K562 (cell line): ENCODE data around the gene LCE1E.

ENCODE experiments used
- ATF6 ChIP-seq: sonication (generic); formaldehyde crosslinking; IDR thresholded peaks from 2 replicates; pipeline ENCODE4 v1.4.0; 2020; ENCODE audit warnings: mild to moderate bottlenecking, missing genetic modification reagents
- CGGBP1 ChIP-seq: fragments of 250-450 bp; sonication (Bioruptor Pico); IDR thresholded peaks from 2 replicates; pipeline ENCODE4 v1.9.0; 2021; ENCODE audit warnings: mild to moderate bottlenecking
- CTCF ChIP-seq, 3 experiments: IDR thresholded peaks in 2 of 3; conservative IDR thresholded peaks in 1 of 3; 2 replicates each; pipeline ENCODE4 v1.5.1; 2011 to 2012; ENCODE audit warnings: low read length in 3 of 3, mild to moderate bottlenecking in 3 of 3, control low read depth in 2 of 3, improper control_type of control experiment in 1 of 3, inconsistent platforms in 1 of 3, low read depth in 1 of 3, mixed read lengths in 1 of 3, moderate library complexity in 1 of 3; ENCODE audit not compliant: insufficient read depth in 2 of 3
- DIDO1 ChIP-seq: fragments of 450-650 bp; IDR thresholded peaks from 2 replicates; pipeline ENCODE4 v1.6.1; 2016; ENCODE audit warnings: low read depth, missing biosample characterization, missing genetic modification characterization
- GATA2 ChIP-seq: sonication (generic); formaldehyde crosslinking; IDR thresholded peaks from 2 replicates; pipeline ENCODE4 v1.4.0; 2020; ENCODE audit warnings: mild to moderate bottlenecking, missing genetic modification reagents
- HCFC1 ChIP-seq: IDR thresholded peaks from 2 replicates; pipeline ENCODE4 v1.6.1; 2012; ENCODE audit warnings: low read depth, low read length, improper control_type of control experiment
- KLF13 ChIP-seq: fragments of 450-650 bp; IDR thresholded peaks from 2 replicates; pipeline ENCODE4 v1.6.1; 2016; ENCODE audit warnings: missing genetic modification characterization, low read depth, mild to moderate bottlenecking, missing compliant biosample characterization, moderate library complexity, borderline replicate concordance
- NFYB ChIP-seq: IDR thresholded peaks from 2 replicates; pipeline ENCODE4 v1.6.1; 2011; ENCODE audit warnings: mild to moderate bottlenecking, moderate library complexity; ENCODE audit not compliant: insufficient read length; ENCODE audit errors: extremely low read depth
- SMARCA4 ChIP-seq: fragments of 450-650 bp; IDR thresholded peaks from 2 replicates; pipeline ENCODE4 v1.6.1; 2016

GRCh38 chr1:152806576-152806975 is 20.5 kb downstream of the LCE1E start, which contains the start of gene LCE1C:
- TF ChIP-seq KLF13 (tag) (no peak), CTCF (IDR thresholded peaks at IDR 0.05 in 2 of 3, conservative IDR thresholded peaks at IDR 0.05 in 1 of 3; ENCODE audit: insufficient read depth in 2 of 3, low read depth in 1 of 3, low read length in 3 of 3) (no peak), DIDO1 (tag) (no peak), SMARCA4 (no peak), ATF6 (CRISPR knock-in tag) (no peak), HCFC1 (no peak), CGGBP1 (no peak), GATA2 (CRISPR knock-in tag) (no peak), NFYB (no peak)
